Stimulated activated CD4-positive, alpha-beta T cell treated with anti-CD3 and anti-CD28 coated beads, TNF-alpha, amount 100 ng/mL, for 48 hours (primary cell): ENCODE measurements around the gene ACADS.

Experiments
- DNase-seq, 3 donors: peaks; one replicate each; pipeline ENCODE4 v3.0.0-alpha.2; 2020; ENCODE audit warnings: low read depth in 3 of 3

The ACADS gene

GRCh38 chr12:120757226-120757742, 31.7 kb downstream of the ACADS start:
- DNase-seq = no peak

- no peak for DNase-seq
These were observed 32.3 kb downstream of the ACADS start for GRCh38 chr12:120757949-120758348.

GRCh38 chr12:120758798-120759590, 33.4 kb downstream of the ACADS start:
- DNase-seq = no peak

- DNase-seq = no peak
These were observed 34.1 kb downstream of the ACADS start for GRCh38 chr12:120759591-120760348.

GRCh38 chr12:120760349-120761254, 35.0 kb downstream of the ACADS start:
- no peak for DNase-seq

- no peak for DNase-seq
These were observed 35.9 kb downstream of the ACADS start for GRCh38 chr12:120761519-120761934.

GRCh38 chr12:120762086-120762485, 36.5 kb downstream of the ACADS start:
- DNase-seq = no peak

GRCh38 chr12:120763250-120763649, 37.6 kb downstream of the ACADS start:
- DNase-seq = no peak

- no peak for DNase-seq
These were observed 39.2 kb downstream of the ACADS start for GRCh38 chr12:120764816-120765215.

- no peak for DNase-seq
These were observed 40.9 kb downstream of the ACADS start for GRCh38 chr12:120766566-120766965.

- DNase-seq = no peak
These were observed 41.7 kb downstream of the ACADS start for GRCh38 chr12:120767071-120768024.

- no peak for DNase-seq
These were observed 45.5 kb downstream of the ACADS start for GRCh38 chr12:120771097-120771496.

GRCh38 chr12:120774169-120774916, 48.7 kb downstream of the ACADS start:
- DNase-seq = no peak

- DNase-seq = no peak
These were observed 50.4 kb downstream of the ACADS start for GRCh38 chr12:120775862-120776552.

GRCh38 chr12:120783197-120783596, 57.6 kb downstream of the ACADS start:
- DNase-seq = no peak

GRCh38 chr12:120784804-120785203, 59.2 kb downstream of the ACADS start:
- DNase-seq = no peak

- DNase-seq = no peak
These were observed 62.3 kb downstream of the ACADS start for GRCh38 chr12:120787889-120788288.
